IMR-90 (cell line): ENCODE measurements around the gene CASK.

ENCODE experiments used
- CEBPB ChIP-seq: IDR thresholded peaks from 2 replicates; pipeline ENCODE4 v1.6.1; 2012; ENCODE audit warnings: low read depth, low read length, improper control_type of control experiment
- CTCF ChIP-seq: conservative IDR thresholded peaks from 2 replicates; pipeline ENCODE4 v1.5.1; 2012; ENCODE audit warnings: mild to moderate bottlenecking, low read depth, low read length, improper control_type of control experiment
- ELK1 ChIP-seq: fragments of 150-350 bp; IDR thresholded peaks from 2 replicates; pipeline ENCODE4 v1.6.1; 2016; ENCODE audit warnings: low read depth, mild to moderate bottlenecking, low read length, moderate library complexity, borderline replicate concordance
- POLR2A ChIP-seq: IDR thresholded peaks from 2 replicates; pipeline ENCODE4 v1.6.1; 2012; ENCODE audit warnings: mild to moderate bottlenecking, low read depth, low read length
- RAD21 ChIP-seq: IDR thresholded peaks from 2 replicates; pipeline ENCODE4 v1.6.1; 2012; ENCODE audit warnings: low read length, improper control_type of control experiment
- RCOR1 ChIP-seq: IDR thresholded peaks from 2 replicates; pipeline ENCODE4 v1.6.1; 2012; ENCODE audit warnings: mild to moderate bottlenecking, low read length, improper control_type of control experiment; ENCODE audit not compliant: insufficient replicate concordance
- RFX5 ChIP-seq: IDR thresholded peaks from 2 replicates; pipeline ENCODE4 v1.8.0; 2012; ENCODE audit warnings: low read depth, mild to moderate bottlenecking, low read length, moderate library complexity
- SMC3 ChIP-seq: fragments of 150-350 bp; IDR thresholded peaks from 2 replicates; pipeline ENCODE4 v1.6.1; 2016; ENCODE audit warnings: low read depth, mild to moderate bottlenecking, antibody characterized with exemption, low read length, moderate library complexity

- TF ChIP-seq CTCF (no peak), ELK1 (no peak), CEBPB (no peak), RCOR1 (no peak), RAD21 (no peak), SMC3 (no peak), POLR2A (no peak), RFX5 (no peak)
Measured at GRCh38 chrX:41877167-41877566, 46.2 kb downstream of the CASK start.
